ENCODE data around the gene ACRBP.

ACRBP gene

DNA sequence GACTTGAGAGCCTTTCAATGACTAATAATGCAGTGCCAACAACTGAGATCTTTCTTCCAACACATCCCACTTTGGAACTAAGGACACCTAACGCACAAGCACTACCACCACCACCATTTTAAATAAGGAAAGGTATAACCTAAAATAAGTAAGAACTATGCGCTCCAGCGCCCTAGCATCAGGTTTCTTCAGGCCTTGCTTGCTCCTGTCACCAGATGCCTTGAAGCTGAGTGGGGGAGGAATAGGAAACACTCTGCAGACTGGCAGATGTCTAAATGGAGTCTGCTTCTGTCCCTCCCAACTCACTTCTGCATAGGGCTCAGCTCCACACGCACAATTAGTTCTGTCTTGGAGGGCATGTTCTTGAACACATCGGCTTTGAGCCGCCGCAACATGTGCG, 55.1 kb downstream of the ACRBP start:
- DNase-seq (ENCODE audit: extremely low spot score, insufficient read length, low read depth) (no peak), FAIRE-seq (no peak)
